SK-N-SH (cell line): ENCODE results near the gene MCF2L2. TPM values are rescaled to one million over a fixed set of nuclear protein-coding genes. Genes with fewer than 3 reads are reported as not detected.

ENCODE experiments used
- CTCF ChIA-PET: fragments of 300-600, 350-600 bp; formaldehyde crosslinking; extraction: SDS; loops from one replicate; lab custom pipeline; 2021; lab: Yijun Ruan, JAX
- POLR2A ChIA-PET: fragments of 350-600 bp; sonication (Branson Sonifier 250); formaldehyde crosslinking; extraction: SDS; loops from one replicate; lab custom pipeline; 2020; ENCODE audit warnings: antibody characterized with exemption, inconsistent platforms; lab: Yijun Ruan, JAX
- DNase-seq: peaks from one replicate; pipeline ENCODE4 v3.0.0; 2012
- H2AFZ ChIP-seq: fragments of 200-600 bp; sonication (generic); 2 replicates; pipeline ENCODE4 v1.8.1; 2016; ENCODE audit warnings: antibody characterized with exemption, mild to moderate bottlenecking, low read depth
- H3F3A ChIP-seq: fragments of 200-600 bp; sonication (generic); replicated peaks from 2 replicates; pipeline ENCODE3; 2016; ENCODE audit warnings: antibody characterized with exemption, mild to moderate bottlenecking; ENCODE audit not compliant: insufficient read depth
- H3K27ac ChIP-seq, 2 experiments: fragments of 200-500 bp in 1 of 2; fragments of 200-600 bp in 1 of 2; sonication (Bioruptor generic) in 1 of 2; sonication (generic), shearing (Covaris generic) in 1 of 2; 2 replicates each; pipeline versions ENCODE4 v1.5.1 to v1.6.1; 2014 to 2016; ENCODE audit warnings: low read depth in 2 of 2, inconsistent platforms in 1 of 2, low read length in 1 of 2, mild to moderate bottlenecking in 1 of 2, mixed read lengths in 1 of 2
- H3K27me3 ChIP-seq: fragments of 200-600 bp; sonication (generic), shearing (Covaris generic); 2 replicates; pipeline ENCODE4 v1.6.1; 2016; ENCODE audit warnings: mixed run types; ENCODE audit not compliant: insufficient read depth
- H3K36me3 ChIP-seq, 2 experiments: fragments of 200-500 bp in 1 of 2; fragments of 200-600 bp in 1 of 2; sonication (Bioruptor generic) in 1 of 2; sonication (generic) in 1 of 2; replicated peaks in 1 of 2; 2 replicates each; pipeline versions ENCODE3 to v1.5.1; 2014 to 2016; ENCODE audit warnings: low read length in 1 of 2, mild to moderate bottlenecking in 1 of 2; ENCODE audit not compliant: insufficient read depth in 2 of 2, control insufficient read depth in 1 of 2
- H3K4me1 ChIP-seq, 2 experiments: fragments of 200-500 bp in 1 of 2; fragments of 200-600 bp in 1 of 2; sonication (Bioruptor generic) in 1 of 2; sonication (generic), shearing (Covaris generic) in 1 of 2; 2 replicates each; pipeline versions ENCODE4 v1.5.1 to v1.6.1; 2014 to 2016; ENCODE audit warnings: low read depth in 1 of 2, low read length in 1 of 2, mixed run types in 1 of 2; ENCODE audit not compliant: insufficient read depth in 2 of 2, control insufficient read depth in 1 of 2
- H3K4me2 ChIP-seq: fragments of 200-600 bp; sonication (generic), shearing (Covaris generic); 2 replicates; pipeline ENCODE4 v1.6.1; 2017; ENCODE audit warnings: mixed run types
- H3K4me3 ChIP-seq, 2 experiments: fragments of 200-500 bp in 1 of 2; fragments of 200-600 bp in 1 of 2; sonication (Bioruptor generic) in 1 of 2; sonication (generic), shearing (Covaris generic) in 1 of 2; 2 replicates each; pipeline versions ENCODE4 v1.5.1 to v1.8.1; 2014 to 2016; ENCODE audit warnings: low read depth in 2 of 2, inconsistent platforms in 1 of 2, low read length in 1 of 2, mild to moderate bottlenecking in 1 of 2, mixed read lengths in 1 of 2, moderate library complexity in 1 of 2
- H3K79me2 ChIP-seq: fragments of 200-600 bp; sonication (generic); 2 replicates; pipeline ENCODE4 v1.8.1; 2017; ENCODE audit warnings: mild to moderate bottlenecking; ENCODE audit not compliant: insufficient read depth
- H3K9ac ChIP-seq: fragments of 200-600 bp; sonication (generic); 2 replicates; pipeline ENCODE4 v1.6.1; 2017; ENCODE audit warnings: mixed run types
- H3K9me2 ChIP-seq: fragments of 200-600 bp; sonication (generic); 2 replicates; pipeline ENCODE4 v1.6.1; 2017; ENCODE audit warnings: mixed run types
- H3K9me3 ChIP-seq: fragments of 200-600 bp; sonication (generic); 2 replicates; pipeline ENCODE4 v1.6.1; 2017; ENCODE audit warnings: mixed run types, mild to moderate bottlenecking, moderate library complexity
- H4K20me1 ChIP-seq: fragments of 200-600 bp; sonication (generic); 2 replicates; pipeline ENCODE4 v1.6.1; 2017; ENCODE audit warnings: mild to moderate bottlenecking, mixed run types; ENCODE audit not compliant: insufficient read depth
- CHD2 ChIP-seq: fragments of 150-350 bp; IDR thresholded peaks from 2 replicates; pipeline ENCODE4 v1.6.1; 2018; ENCODE audit warnings: low read length; ENCODE audit not compliant: partially characterized antibody
- EP300 ChIP-seq, 2 experiments: IDR thresholded peaks; 2 replicates each; pipeline versions ENCODE4 v1.4.0 to v1.6.1; 2012; ENCODE audit warnings: borderline replicate concordance in 1 of 2, low read depth in 1 of 2, low read length in 1 of 2
- EZH2phosphoT487 ChIP-seq: fragments of 200-600 bp; sonication (generic); IDR thresholded peaks from 2 replicates; pipeline ENCODE4 v1.6.1; 2017; ENCODE audit warnings: low read depth, mixed run types, mild to moderate bottlenecking, antibody characterized with exemption, moderate library complexity, borderline replicate concordance
- FOSL2 ChIP-seq: IDR thresholded peaks from 2 replicates; pipeline ENCODE4 v1.4.0; 2012; ENCODE audit warnings: low read depth, mild to moderate bottlenecking, moderate library complexity, borderline replicate concordance
- GABPA ChIP-seq: IDR thresholded peaks from 2 replicates; pipeline ENCODE4 v1.4.0; 2012; ENCODE audit warnings: low read depth, mild to moderate bottlenecking
- GATA2 ChIP-seq: sonication (generic); formaldehyde crosslinking; IDR thresholded peaks from 2 replicates; pipeline ENCODE4 v1.5.0; 2020; ENCODE audit warnings: mild to moderate bottlenecking, missing genetic modification reagents
- MEF2A ChIP-seq: IDR thresholded peaks from 2 replicates; pipeline ENCODE4 v1.4.0; 2012; ENCODE audit warnings: low read depth, borderline replicate concordance
- POLR2AphosphoS5 ChIP-seq: IDR thresholded peaks from 2 replicates; pipeline ENCODE4 v1.6.1; 2012; ENCODE audit warnings: low read depth, low read length
- RXRA ChIP-seq: IDR thresholded peaks from 2 replicates; pipeline ENCODE4 v1.4.0; 2012; ENCODE audit warnings: low read depth, mild to moderate bottlenecking, borderline replicate concordance
- TCF12 ChIP-seq: IDR thresholded peaks from 2 replicates; pipeline ENCODE4 v1.4.0; 2012
- TEAD4 ChIP-seq: IDR thresholded peaks from 2 replicates; pipeline ENCODE4 v1.4.0; 2012; ENCODE audit warnings: mild to moderate bottlenecking, borderline replicate concordance; ENCODE audit not compliant: insufficient read depth
- WGBS: methylation state at CpG from one replicate; pipeline ENCODE4 v1.1.6; 2017; ENCODE audit warnings: low lambda C conversion rate; 5-methylcytosine and 5-hydroxymethylcytosine counted together
- polyA plus RNA-seq, 3 experiments: library from polyadenylated mRNA; depleted of rRNA; stranded (reverse); fragments of >200 nt; gene quantifications; 2 replicates each; pipeline ENCODE4 v1.2.3, GENCODE V29; 2012
- small RNA-seq, 7 experiments: library from RNA; depleted of rRNA; stranded (forward); fragments of <200 nt; gene quantifications; one replicate each; pipeline ENCODE3, GENCODE V24; 2012
- TF ChIP-seq, protein P1 (sequence below): IDR thresholded peaks from 2 replicates; pipeline ENCODE4 v1.4.0; 2012; ENCODE audit warnings: low read depth, borderline replicate concordance
- TF ChIP-seq, protein P2 (sequence below): fragments of 200-600 bp; sonication (generic); IDR thresholded peaks from 2 replicates; pipeline ENCODE4 v1.6.1; 2017; ENCODE audit warnings: antibody characterized with exemption, mild to moderate bottlenecking, moderate library complexity
- TF ChIP-seq, protein P3 (sequence below): fragments of 150-350 bp; IDR thresholded peaks from 2 replicates; pipeline ENCODE4 v1.6.1; 2016; ENCODE audit warnings: mild to moderate bottlenecking, low read depth, low read length

MCF2L2 gene
- polyA plus RNA-seq, 1 of the 3 experiments (the other 2 are of a cell fraction), result 0.56 TPM

DNA sequence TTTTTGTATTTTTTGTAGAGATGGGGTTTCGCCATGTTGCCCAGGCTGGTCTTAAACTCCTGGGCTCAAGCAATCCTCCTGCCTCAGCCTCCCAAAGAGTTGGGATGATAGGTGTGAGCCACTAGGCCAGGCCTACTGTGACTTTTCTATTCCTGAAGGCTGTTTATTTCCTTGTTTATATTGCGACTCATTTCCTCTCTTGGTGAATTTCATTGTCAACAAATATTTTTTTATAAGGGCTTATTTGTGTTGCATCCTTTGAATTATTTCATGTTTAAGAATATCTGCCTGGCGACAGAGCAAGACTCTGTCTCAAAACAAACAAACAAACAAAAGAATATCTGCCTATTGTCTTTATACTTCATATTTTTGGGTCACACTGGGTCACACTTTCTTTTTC, 299.7 kb downstream of the MCF2L2 start:
- Histone ChIP-seq H3F3A (no peaks in the 10 kb centered on the region), H3K27ac (no peak overlapping the region), H3K9me3 (peaks cover 11% of the 10 kb centered on the region; the same call in 1 of the 2 replicates), H3K36me3 (no peaks in the 10 kb centered on the region), H3K4me2 (no peak overlapping the region), H3K9me2 (no peaks in the 10 kb centered on the region), H4K20me1 (no peaks in the 10 kb centered on the region), H3K4me3 (no peak overlapping the region), H2AFZ (no peak overlapping the region), H3K27me3 (no peaks in the 10 kb centered on the region), H3K4me1 (peaks cover 0 to 16% of the 10 kb centered on the region in 2 experiments; a peak in 1 of 4 replicates), H3K79me2 (no peaks in the 10 kb centered on the region), H3K9ac (no peak overlapping the region)
- 86% methylated on average over 3 of the region's 3 CpGs for WGBS
- ChIA-PET POLR2A (no interaction called here), CTCF (interaction anchor here (1.7 to 8.5 kb wide), 2 partner anchors 11 to 254 kb away, joined by 4 to 143 read pairs; no protein-coding TSS in a partner anchor)
- DNase-seq, result no peak
- TF ChIP-seq, protein P1, sequence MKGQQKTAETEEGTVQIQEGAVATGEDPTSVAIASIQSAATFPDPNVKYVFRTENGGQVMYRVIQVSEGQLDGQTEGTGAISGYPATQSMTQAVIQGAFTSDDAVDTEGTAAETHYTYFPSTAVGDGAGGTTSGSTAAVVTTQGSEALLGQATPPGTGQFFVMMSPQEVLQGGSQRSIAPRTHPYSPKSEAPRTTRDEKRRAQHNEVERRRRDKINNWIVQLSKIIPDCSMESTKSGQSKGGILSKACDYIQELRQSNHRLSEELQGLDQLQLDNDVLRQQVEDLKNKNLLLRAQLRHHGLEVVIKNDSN, result no peak
- TF ChIP-seq EZH2phosphoT487 (no peak), TEAD4 (no peak), CHD2 (no peak), FOSL2 (no peak), MEF2A (no peak), GATA2 (CRISPR knock-in tag) (no peak), GABPA (no peak), POLR2AphosphoS5 (no peak), RXRA (no peak), EP300 (IDR thresholded peaks at IDR 0.05; ENCODE audit: borderline replicate concordance in 1 of 2, low read depth in 1 of 2, low read length in 1 of 2) (no peak), TCF12 (no peak)
- TF ChIP-seq, protein P2, sequence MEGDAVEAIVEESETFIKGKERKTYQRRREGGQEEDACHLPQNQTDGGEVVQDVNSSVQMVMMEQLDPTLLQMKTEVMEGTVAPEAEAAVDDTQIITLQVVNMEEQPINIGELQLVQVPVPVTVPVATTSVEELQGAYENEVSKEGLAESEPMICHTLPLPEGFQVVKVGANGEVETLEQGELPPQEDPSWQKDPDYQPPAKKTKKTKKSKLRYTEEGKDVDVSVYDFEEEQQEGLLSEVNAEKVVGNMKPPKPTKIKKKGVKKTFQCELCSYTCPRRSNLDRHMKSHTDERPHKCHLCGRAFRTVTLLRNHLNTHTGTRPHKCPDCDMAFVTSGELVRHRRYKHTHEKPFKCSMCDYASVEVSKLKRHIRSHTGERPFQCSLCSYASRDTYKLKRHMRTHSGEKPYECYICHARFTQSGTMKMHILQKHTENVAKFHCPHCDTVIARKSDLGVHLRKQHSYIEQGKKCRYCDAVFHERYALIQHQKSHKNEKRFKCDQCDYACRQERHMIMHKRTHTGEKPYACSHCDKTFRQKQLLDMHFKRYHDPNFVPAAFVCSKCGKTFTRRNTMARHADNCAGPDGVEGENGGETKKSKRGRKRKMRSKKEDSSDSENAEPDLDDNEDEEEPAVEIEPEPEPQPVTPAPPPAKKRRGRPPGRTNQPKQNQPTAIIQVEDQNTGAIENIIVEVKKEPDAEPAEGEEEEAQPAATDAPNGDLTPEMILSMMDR, result no peak
- TF ChIP-seq, protein P3, sequence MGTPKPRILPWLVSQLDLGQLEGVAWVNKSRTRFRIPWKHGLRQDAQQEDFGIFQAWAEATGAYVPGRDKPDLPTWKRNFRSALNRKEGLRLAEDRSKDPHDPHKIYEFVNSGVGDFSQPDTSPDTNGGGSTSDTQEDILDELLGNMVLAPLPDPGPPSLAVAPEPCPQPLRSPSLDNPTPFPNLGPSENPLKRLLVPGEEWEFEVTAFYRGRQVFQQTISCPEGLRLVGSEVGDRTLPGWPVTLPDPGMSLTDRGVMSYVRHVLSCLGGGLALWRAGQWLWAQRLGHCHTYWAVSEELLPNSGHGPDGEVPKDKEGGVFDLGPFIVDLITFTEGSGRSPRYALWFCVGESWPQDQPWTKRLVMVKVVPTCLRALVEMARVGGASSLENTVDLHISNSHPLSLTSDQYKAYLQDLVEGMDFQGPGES, result no peak

Small RNA genes within 50 kb of the gene (small RNA-seq; reads per million reads assigned to genes)
- gene RF00092 (0 reads per million in 7 experiments), gene RF00394 (0 reads per million in 7 experiments), gene RF01241 (0 to 3.1 (median 0) reads per million in 7 experiments), gene RNA5SP151 (0 reads per million in 7 experiments), gene SNORA63D (0 to 2.7 (median 1.7) reads per million in 7 experiments)

Other genes starting within 250 kb of the MCF2L2 start
- gene B3GNT5, start 175.4 kb downstream of the MCF2L2 start, polyA plus RNA-seq (2012; rRNA removed), result 4.7 and 6.0 TPM in 2 replicates
- not detected in 2 replicates for gene KLHL6, start 127.1 kb upstream of the MCF2L2 start, polyA plus RNA-seq (2012; rRNA removed)
- 5.7 and 8.0 TPM in 2 replicates for gene KLHL24, start 207.0 kb upstream of the MCF2L2 start, polyA plus RNA-seq (2012; rRNA removed)